HepG2 (cell line): ENCODE data around the gene ANKRD11. TPM values are rescaled to one million over a fixed set of nuclear protein-coding genes. Genes with fewer than 3 reads are reported as not detected.
A peak's percentile ranks its signal among the peaks of the same experiment; 100 is the strongest.

Experiments
- ASH2L ChIP-seq: fragments of 300-600, 200-600 bp; sonication (generic); IDR thresholded peaks from 2 replicates; pipeline ENCODE4 v1.7.0; 2017; ENCODE audit warnings: low read depth, mild to moderate bottlenecking, moderate library complexity, mixed read lengths, low read length; ENCODE audit not compliant: insufficient read length
- FOXP1 ChIP-seq, 2 experiments: fragments of 450-650 bp in 1 of 2; IDR thresholded peaks; 2 replicates each; pipeline ENCODE4 v1.6.1; 2017 to 2018; ENCODE audit warnings: antibody characterized with exemption in 1 of 2
- GTF3A ChIP-seq: sonication (generic); formaldehyde crosslinking; conservative IDR thresholded peaks from 2 replicates; pipeline ENCODE4 v1.4.0; 2020; ENCODE audit warnings: mild to moderate bottlenecking, missing genetic modification reagents
- HDAC1 ChIP-seq: sonication (generic); formaldehyde crosslinking; IDR thresholded peaks from 2 replicates; pipeline ENCODE4 v1.5.1; 2020; ENCODE audit warnings: mild to moderate bottlenecking, missing genetic modification reagents
- HNRNPH1 ChIP-seq: fragments of 200-400 bp; formaldehyde crosslinking; optimal IDR thresholded peaks from 2 replicates; pipeline ENCODE3; 2017; ENCODE audit warnings: mild to moderate bottlenecking, low read depth, low read length
- HOMEZ ChIP-seq: IDR thresholded peaks from 2 replicates; pipeline ENCODE4 v1.6.1; 2016; ENCODE audit warnings: low read depth
- IKZF5 ChIP-seq: IDR thresholded peaks from 2 replicates; pipeline ENCODE4 v1.6.1; 2018; ENCODE audit warnings: missing genetic modification reagents, mild to moderate bottlenecking, missing compliant biosample characterization
- KMT2A ChIP-seq: sonication (generic); formaldehyde crosslinking; IDR thresholded peaks from 2 replicates; pipeline ENCODE4 v1.4.0; 2020; ENCODE audit warnings: missing genetic modification reagents
- MTF1 ChIP-seq: sonication (generic); formaldehyde crosslinking; IDR thresholded peaks from 2 replicates; pipeline ENCODE4 v1.5.0; 2020; ENCODE audit warnings: missing genetic modification reagents
- ONECUT2 ChIP-seq: sonication (generic); formaldehyde crosslinking; IDR thresholded peaks from 2 replicates; pipeline ENCODE4 v1.4.0; 2020; ENCODE audit warnings: missing genetic modification reagents
- PPARG ChIP-seq: conservative IDR thresholded peaks from 2 replicates; pipeline ENCODE4 v1.6.1; 2016; ENCODE audit warnings: missing biosample characterization, missing genetic modification reagents
- PRDM10 ChIP-seq: sonication (generic); formaldehyde crosslinking; IDR thresholded peaks from 2 replicates; pipeline ENCODE4 v1.4.0; 2020; ENCODE audit warnings: low read depth, missing genetic modification reagents
- TFAP4 ChIP-seq: sonication (generic); IDR thresholded peaks from 2 replicates; pipeline ENCODE4 v1.6.1; 2016; ENCODE audit warnings: low read depth, borderline replicate concordance
- ZNF138 ChIP-seq: sonication (generic); formaldehyde crosslinking; IDR thresholded peaks from 2 replicates; pipeline ENCODE4 v1.5.0; 2020; ENCODE audit warnings: mild to moderate bottlenecking, low read depth, missing genetic modification reagents
- ZNF280D ChIP-seq: sonication (generic); formaldehyde crosslinking; IDR thresholded peaks from 2 replicates; pipeline ENCODE4 v1.5.1; 2020; ENCODE audit warnings: mild to moderate bottlenecking, missing genetic modification reagents
- ZNF3 ChIP-seq: IDR thresholded peaks from 2 replicates; pipeline ENCODE4 v1.7.0; 2017; ENCODE audit warnings: inconsistent platforms
- ZNF484 ChIP-seq: sonication (generic); formaldehyde crosslinking; IDR thresholded peaks from 2 replicates; pipeline ENCODE4 v1.5.1; 2020; ENCODE audit warnings: mild to moderate bottlenecking, low read depth, missing genetic modification reagents, borderline replicate concordance
- ZNF776 ChIP-seq: sonication (generic); formaldehyde crosslinking; IDR thresholded peaks from 2 replicates; pipeline ENCODE4 v1.4.0; 2020; ENCODE audit warnings: mild to moderate bottlenecking, missing genetic modification reagents
- ZNF850 ChIP-seq: sonication (generic); formaldehyde crosslinking; conservative IDR thresholded peaks from 2 replicates; pipeline ENCODE4 v1.9.0; 2021; ENCODE audit warnings: mild to moderate bottlenecking, missing genetic modification reagents
- polyA plus RNA-seq, 8 experiments: library from polyadenylated mRNA; depleted of rRNA in 3 of 8; stranded (reverse) in 7 of 8; unstranded in 1 of 8; fragments of >200 nt; fragmentation: Illumina TruSeq in 4 of 8; extraction: Trizol in 4 of 8; gene quantifications; 2 replicates each; pipeline versions ENCODE4 v1.2.1 to v1.2.3, GENCODE V29; 2011 to 2016; ENCODE audit warnings: low read depth in 4 of 8, missing spikeins in 1 of 8, mixed read lengths in 1 of 8; ENCODE audit not compliant: insufficient read depth in 1 of 8
- total RNA-seq, 5 experiments: library from RNA; depleted of rRNA; stranded (reverse); fragments of >200 nt; fragmentation: Illumina TruSeq; extraction: Trizol; gene quantifications; 2 replicates each; pipeline ENCODE4 v1.2.3, GENCODE V29; 2016; ENCODE audit warnings: low read depth in 1 of 5

ANKRD11 gene
- total and polyA plus RNA-seq, 2 of the 13 experiments (the other 11 are each of a cell fraction or from before 2014, with no cell fraction given): 21.4 to 38.4 TPM

GRCh38 chr16:89246903-89247733 is 243.2 kb downstream of the ANKRD11 start (continued):
- no peak for TF ChIP-seq ZNF280D
- TF ChIP-seq FOXP1 (IDR thresholded peaks at IDR 0.05): no peak
- no peak for TF ChIP-seq FOXP1 (CRISPR knock-in tag; IDR thresholded peaks at IDR 0.05)
- TF ChIP-seq KMT2A: no peak
- TF ChIP-seq ZNF484 (CRISPR knock-in tag): peak; percentile 73; the same call in 1 of the 2 replicates
- TF ChIP-seq GTF3A (CRISPR knock-in tag): no peak
- TF ChIP-seq HOMEZ (CRISPR knock-in tag): peak; percentile 36
- no peak for TF ChIP-seq ASH2L
- TF ChIP-seq MTF1: no peak
- TF ChIP-seq IKZF5 (CRISPR knock-in tag): peak; percentile 51; the same call in 1 of the 2 replicates
- TF ChIP-seq ZNF850 (CRISPR knock-in tag): no peak
- TF ChIP-seq ONECUT2 (CRISPR knock-in tag): no peak
- peak; percentile 68; the same call in 1 of the 2 replicates for TF ChIP-seq HDAC1 (CRISPR knock-in tag)
- no peak; the same call in 1 of the 2 replicates for TF ChIP-seq ZNF3 (CRISPR knock-in tag)
- peak; percentile 93 for TF ChIP-seq ZNF776 (CRISPR knock-in tag)
- TF ChIP-seq ZNF138: peak; percentile 30; the same call in 1 of the 2 replicates
- TF ChIP-seq PRDM10: no peak
- no peak for TF ChIP-seq HNRNPH1
- no peak; the same call in 1 of the 2 replicates for TF ChIP-seq TFAP4
- no peak for TF ChIP-seq PPARG (CRISPR knock-in tag)
